Hair follicular keratinocyte (primary cell): ENCODE results near the gene LCN10. TPM values are rescaled to one million over a fixed set of nuclear protein-coding genes. Genes with fewer than 3 reads are reported as not detected.

Experiments used
- total RNA-seq: library from RNA; depleted of rRNA; stranded (reverse); fragments of >200 nt; gene quantifications from 2 replicates; pipeline ENCODE4 v1.2.3, GENCODE V29; 2015

LCN10 gene
- total RNA-seq: not detected in 2 replicates

GRCh38 chr9:136742591-136743391, at the start of gene LCN10:
Gene LCN10 (minus strand): TSS chr9:136742940. CDS start chr9:136742903, 37 bp downstream.

GRCh38 chr9:136790640-136791515, 48.1 kb upstream of the LCN10 start, which contains the start of gene TMEM141:
Gene TMEM141 (plus strand): TSS chr9:136791344. CDS start chr9:136791371, 27 bp downstream.

GRCh38 chr9:136764301-136764891, 21.7 kb upstream of the LCN10 start, which contains the start of gene LCN15:
Gene LCN15 (minus strand): TSS chr9:136764518. CDS start chr9:136764488, 30 bp downstream.

GRCh38 chr9:136748201-136748600, 5.5 kb upstream of the LCN10 start, which contains the start of gene LCN6:
Gene LCN6 (minus strand): TSS chr9:136748525. CDS start chr9:136748483, 42 bp downstream.

GRCh38 chr9:136711751-136712689, 30.7 kb downstream of the LCN10 start, which contains the start of gene DIPK1B:
Gene DIPK1B (plus strand): TSS chr9:136712572. CDS start chr9:136712666, 94 bp downstream.

Other genes starting within 250 kb of the LCN10 start
- 62.9 and 93.1 TPM in 2 replicates for gene NOTCH1, start 196.9 kb downstream of the LCN10 start, total RNA-seq
- 11.1 and 18.8 TPM in 2 replicates for gene EGFL7, start 80.0 kb downstream of the LCN10 start, total RNA-seq
- gene AGPAT2, start 55.5 kb downstream of the LCN10 start, total RNA-seq: 52.2 and 74.0 TPM in 2 replicates
- 0.08 and 0.47 TPM in 2 replicates for gene DIPK1B, start 30.4 kb downstream of the LCN10 start, total RNA-seq
- not detected in 2 replicates for gene LCN6, start 5.6 kb upstream of the LCN10 start, total RNA-seq
- gene LCN8, start 15.3 kb upstream of the LCN10 start, total RNA-seq: not detected in 2 replicates
- gene LCN15, start 21.6 kb upstream of the LCN10 start, total RNA-seq: not detected in 2 replicates
- gene TMEM141, start 48.4 kb upstream of the LCN10 start, total RNA-seq: 240 and 247 TPM in 2 replicates
- 1.3 TPM in 1 of 2 replicates, not detected in the other for gene CCDC183, start 53.4 kb upstream of the LCN10 start, total RNA-seq
- gene RABL6, start 65.0 kb upstream of the LCN10 start, total RNA-seq: 82.2 and 126 TPM in 2 replicates
- 0.87 and 2.0 TPM in 2 replicates for gene AJM1, start 99.5 kb upstream of the LCN10 start, total RNA-seq
- 127 and 150 TPM in 2 replicates for gene PHPT1, start 106.5 kb upstream of the LCN10 start, total RNA-seq
- 2.6 and 3.1 TPM in 2 replicates for gene MAMDC4, start 109.4 kb upstream of the LCN10 start, total RNA-seq
- gene EDF1, start 123.4 kb upstream of the LCN10 start, total RNA-seq: 302 and 330 TPM in 2 replicates
- 10.0 and 16.7 TPM in 2 replicates for gene TRAF2, start 143.6 kb upstream of the LCN10 start, total RNA-seq
- gene FBXW5, start 201.8 kb upstream of the LCN10 start, total RNA-seq: 149 and 155 TPM in 2 replicates
- not detected in 2 replicates for gene C8G, start 202.3 kb upstream of the LCN10 start, total RNA-seq
- gene LCN12, start 209.3 kb upstream of the LCN10 start, total RNA-seq: not detected in 2 replicates
- gene PTGDS, start 234.6 kb upstream of the LCN10 start, total RNA-seq: not detected in 2 replicates
- not detected in 2 replicates for gene LCNL1, start 240.1 kb upstream of the LCN10 start, total RNA-seq
- gene PAXX, start 249.5 kb upstream of the LCN10 start, total RNA-seq: 45.6 and 54.8 TPM in 2 replicates